HUDEP-2 (cell line): ENCODE measurements around the gene SLC4A1.

Experiments used
- DNase-seq, 76 experiments: peaks; one replicate each; lab custom pipeline; 2025; ENCODE audit not compliant: unreplicated experiment in 76 of 76; lab: John Stamatoyannopoulos, UW

The SLC4A1 gene

GRCh38 chr17:44222112-44222869 is 45.6 kb downstream of the SLC4A1 start:
- peak in 62 of 76 experiments; percentile 9 to 84 (median 61) for DNase-seq

- DNase-seq: peak in 2 of 76 experiments; percentile 49 to 71
Measured at GRCh38 chr17:44221862-44222111, 46.1 kb downstream of the SLC4A1 start.

GRCh38 chr17:44221084-44221861 is 46.7 kb downstream of the SLC4A1 start:
- DNase-seq: peak in 73 of 76 experiments; percentile 38 to 86 (median 75)

GRCh38 chr17:44220213-44221083 is 47.5 kb downstream of the SLC4A1 start:
- peak in 40 of 76 experiments; percentile 24 to 74 (median 60) for DNase-seq

- DNase-seq: peak in 40 of 76 experiments; percentile 23 to 73 (median 53)
Measured at GRCh38 chr17:44219616-44220212, 48.2 kb downstream of the SLC4A1 start, which contains the start of gene UBTF. Gene UBTF, minus strand, starts transcription at chr17:44219675. Its CDS starts 1,446 bp downstream, at chr17:44218229.

GRCh38 chr17:44219108-44219615 is 48.8 kb downstream of the SLC4A1 start:
- DNase-seq: peak in 32 of 76 experiments; percentile 41 to 79 (median 65)

GRCh38 chr17:44218344-44219107 is 49.4 kb downstream of the SLC4A1 start:
- peak in 73 of 76 experiments; percentile 38 to 93 (median 81) for DNase-seq

- peak in 1 of 76 experiments; percentile 44 for DNase-seq
Measured at GRCh38 chr17:44217738-44218343, 50.1 kb downstream of the SLC4A1 start.

- no peak for DNase-seq
Measured at GRCh38 chr17:44216694-44217093, 51.2 kb downstream of the SLC4A1 start.

GRCh38 chr17:44216173-44216572 is 51.8 kb downstream of the SLC4A1 start:
- DNase-seq: no peak

- DNase-seq: no peak
Measured at GRCh38 chr17:44214896-44215295, 53.0 kb downstream of the SLC4A1 start.

GRCh38 chr17:44214230-44214494 is 53.8 kb downstream of the SLC4A1 start:
- no peak for DNase-seq

- DNase-seq: no peak
Measured at GRCh38 chr17:44213403-44214229, 54.3 kb downstream of the SLC4A1 start.

GRCh38 chr17:44212507-44213402 is 55.2 kb downstream of the SLC4A1 start:
- DNase-seq: peak in 7 of 76 experiments; percentile 3 to 50 (median 22)

GRCh38 chr17:44211281-44212265 is 56.4 kb downstream of the SLC4A1 start:
- DNase-seq: no peak
